Heart left ventricle (tissue), 13 donors: ENCODE measurements around the gene PIK3C2A.

Source experiments
- CTCF ChIP-seq, 12 donors: fragments of 200-600 bp; sonication (generic) in 4 of 12; IDR thresholded peaks; one replicate each; pipeline versions ENCODE4 v1.5.0 to v1.8.0; 2018 to 2022; ENCODE audit warnings: antibody characterized with exemption in 12 of 12, mild to moderate bottlenecking in 5 of 12
- POLR2A ChIP-seq, 2 donors: fragments of 450-650 bp; IDR thresholded peaks; one replicate each; pipeline ENCODE4 v1.6.1; 2017; ENCODE audit warnings: antibody characterized with exemption in 2 of 2, mild to moderate bottlenecking in 2 of 2, moderate library complexity in 2 of 2
- donor health status: ischemic (EF 13 %, LVEDD 7.1; RV severe dilation, severe dysfunction).
- donor health status: DM: no; HTN: yes; CAD: no.
- donor health status: DM: no; HTN: no; CAD: no.
- donor health status: ischemic (EF 25% LVEDD 6.9; RV normal size, moderate dysfunction).
- donor health status: ischemic (EF 25% LVEDD 5.7; RV mildly dilated, moderate dysfunction).
- donor health status: ischemic (EF 35%, LVEDD 5.7; RV mildly dilated, moderate dysfunction).
- donor health status: nonischemic (EF 11% LVEDD 7.7; RV severe dilation, severe dysfunction).
- donor health status: DM: yes; HTN: yes; CAD: no.
- donor health status: PGD.
- donor health status: ischemic (EF 29% LVEDD 5.4; RV normal size, mild dysfunction).
- donor health status: nonischemic (EF 23%, LVEDD 6.1; RV moderate dilation, normal function).

DNA sequence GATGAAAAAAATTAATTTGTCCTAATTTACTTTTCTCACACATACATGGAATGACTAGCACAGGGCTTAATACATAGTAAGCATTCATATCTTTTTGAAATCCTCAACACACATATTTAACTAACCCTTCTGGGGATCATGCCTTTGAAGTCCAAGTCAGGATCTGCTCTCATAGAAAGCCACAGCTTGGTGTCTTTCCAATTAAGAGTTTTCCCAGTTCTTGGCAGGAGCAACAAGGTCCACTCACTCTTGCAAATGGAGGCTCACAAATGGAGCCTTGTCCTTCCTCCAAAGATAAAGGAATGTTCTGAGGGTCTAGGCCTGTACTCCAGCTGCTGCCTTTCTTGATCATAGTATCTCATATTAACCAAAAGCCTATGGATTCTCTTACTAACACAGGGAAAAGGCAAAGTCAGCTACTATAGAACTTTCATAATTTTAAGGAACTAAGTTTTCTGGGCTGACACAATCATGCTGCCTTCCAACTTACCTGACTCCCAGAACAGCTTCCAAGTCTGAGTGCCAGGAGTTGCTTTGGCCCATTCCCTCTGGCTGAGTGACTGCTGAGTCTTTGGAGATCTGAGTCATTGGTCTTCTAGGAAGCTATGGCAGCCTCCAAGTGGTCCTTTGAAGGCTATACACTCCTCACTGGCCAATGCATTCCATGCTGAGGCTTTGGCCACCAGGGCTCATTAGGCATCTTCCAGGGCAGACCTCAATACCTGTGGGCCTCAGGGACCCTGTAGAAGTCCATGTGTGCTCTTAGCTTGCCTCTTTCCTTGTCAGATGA, 43.0 kb upstream of the PIK3C2A start:
- no peak for TF ChIP-seq CTCF (IDR thresholded peaks at IDR 0.05)
- TF ChIP-seq POLR2A (IDR thresholded peaks at IDR 0.05): no peak
